GM12878 (cell line): Measurements from ENCODE around the gene NT5C2. TPM values are rescaled to one million over a fixed set of nuclear protein-coding genes. Genes with fewer than 3 reads are reported as not detected.

Experiments
- ATAC-seq: fragments of 200-7000 bp; cut with Tn5 transposase; 3 replicates; pipeline ENCODE4 v1.9.1; 2020; ENCODE audit warnings: mild to moderate bottlenecking, moderate library complexity
- BruUV-seq: library from RNA; stranded (reverse); fragments of 400-500 nt; replicated peaks from 2 replicates; lab custom pipeline; 2021; lab: Mats Ljungman, UMichigan
- CTCF ChIA-PET: fragments of 300-600 bp; sonication (Branson Sonifier 250); formaldehyde crosslinking; extraction: SDS; loops from one replicate; lab custom pipeline; 2021; ENCODE audit warnings: inconsistent platforms; lab: Yijun Ruan, JAX
- POLR2A ChIA-PET: fragments of 350-600 bp; formaldehyde crosslinking; extraction: SDS; loops from one replicate; lab custom pipeline; 2021; ENCODE audit warnings: inconsistent platforms; lab: Charles Lee
- RAD21 ChIA-PET: fragments of 300-600 bp; sonication (Branson Sonifier 250); formaldehyde crosslinking; loops from one replicate; lab custom pipeline; 2023; ENCODE audit warnings: antibody characterized with exemption; ENCODE audit not compliant: unreplicated experiment; lab: Charles Lee
- SMC1A ChIA-PET: fragments of 300-600 bp; sonication (Branson Sonifier 250); formaldehyde crosslinking; loops from one replicate; lab custom pipeline; 2023; ENCODE audit not compliant: unreplicated experiment, uncharacterized antibody; lab: Charles Lee
- DNase-seq: peaks from one replicate; pipeline ENCODE4 v3.0.0-alpha.2; 2011; ENCODE audit warnings: low read depth, low spot score
- FAIRE-seq: peaks from 3 replicates; lab custom pipeline; 2011; peaks lifted over from hg19 to GRCh38; lab: Jason Lieb, UNC
- H2AFZ ChIP-seq: 2 replicates; pipeline ENCODE4 v1.6.0; 2011; ENCODE audit warnings: low read depth, low read length, control low read depth; ENCODE audit not compliant: control insufficient read depth
- H3K27ac ChIP-seq: 2 replicates; pipeline ENCODE4 v1.5.1; 2011; ENCODE audit warnings: control low read depth; ENCODE audit not compliant: control insufficient read depth, insufficient read depth
- H3K27me3 ChIP-seq, 2 experiments: replicated peaks in 1 of 2; 2 replicates each; pipeline versions ENCODE4 v1.6.0 to v1.6.1; 2011; ENCODE audit warnings: low read length in 1 of 2; ENCODE audit not compliant: control insufficient read depth in 2 of 2, insufficient read depth in 2 of 2
- H3K36me3 ChIP-seq, 2 experiments: 2 replicates each; pipeline ENCODE4 v1.5.1; 2011; ENCODE audit warnings: low read length in 1 of 2; ENCODE audit not compliant: control insufficient read depth in 2 of 2, insufficient read depth in 2 of 2
- H3K4me1 ChIP-seq: 2 replicates; pipeline ENCODE4 v1.6.1; 2011; ENCODE audit warnings: mild to moderate bottlenecking, low read length, moderate library complexity, mixed read lengths; ENCODE audit not compliant: control insufficient read depth, insufficient read depth
- H3K4me2 ChIP-seq: 2 replicates; pipeline ENCODE4 v1.6.0; 2011; ENCODE audit warnings: control low read depth; ENCODE audit not compliant: control insufficient read depth, insufficient read depth
- H3K4me3 ChIP-seq: fragments of 200-600 bp; sonication (generic); 2 replicates; pipeline ENCODE4 v1.5.1; 2016
- H3K79me2 ChIP-seq: 2 replicates; pipeline ENCODE4 v1.6.0; 2011; ENCODE audit warnings: low read length; ENCODE audit not compliant: control insufficient read depth, insufficient read depth
- H3K9ac ChIP-seq: 2 replicates; pipeline ENCODE4 v1.8.0; 2011; ENCODE audit warnings: low read length, control low read depth, mixed read lengths; ENCODE audit not compliant: control insufficient read depth, insufficient read depth
- H3K9me3 ChIP-seq: replicated peaks from 3 replicates; pipeline ENCODE4 v1.5.1; 2011; ENCODE audit warnings: mild to moderate bottlenecking, low read length; ENCODE audit not compliant: control insufficient read depth, insufficient read depth
- H4K20me1 ChIP-seq: 2 replicates; pipeline ENCODE4 v1.6.0; 2011; ENCODE audit not compliant: control insufficient read depth, insufficient read depth
- CHD1 ChIP-seq: IDR thresholded peaks from 2 replicates; pipeline ENCODE4 v1.6.1; 2012; ENCODE audit warnings: low read depth, low read length, improper control_type of control experiment
- EED ChIP-seq: sonication (generic); IDR thresholded peaks from 2 replicates; pipeline ENCODE4 v1.6.1; 2016; ENCODE audit warnings: antibody characterized with exemption, low read depth
- HDAC2 ChIP-seq: fragments of 200-600 bp; sonication (generic); IDR thresholded peaks from 2 replicates; pipeline ENCODE4 v1.6.1; 2017
- STAT3 ChIP-seq: IDR thresholded peaks from 2 replicates; pipeline ENCODE4 v1.6.1; 2011; ENCODE audit warnings: low read depth, low read length, improper control_type of control experiment
- SUPT20H ChIP-seq: IDR thresholded peaks from 2 replicates; pipeline ENCODE4 v1.6.1; 2011; ENCODE audit warnings: low read depth, mild to moderate bottlenecking, low read length, moderate library complexity, borderline replicate concordance; ENCODE audit not compliant: control insufficient read depth
- SUZ12 ChIP-seq: fragments of 200-600 bp; sonication (generic); IDR thresholded peaks from one replicate; pipeline ENCODE4 v1.6.1; 2018; ENCODE audit warnings: antibody characterized with exemption, mild to moderate bottlenecking; ENCODE audit not compliant: unreplicated experiment
- TCF12 ChIP-seq: IDR thresholded peaks from 2 replicates; pipeline ENCODE4 v1.6.1; 2011; ENCODE audit warnings: low read depth, mild to moderate bottlenecking, low read length
- WGBS: methylation state at CpG from one replicate; pipeline ENCODE4 v1.1.6; 2016; ENCODE audit warnings: low lambda C conversion rate; ENCODE audit not compliant: insufficient replicate concordance, insufficient coverage; ENCODE audit errors: missing lambda C conversion rate; 5-methylcytosine and 5-hydroxymethylcytosine counted together
- in situ Hi-C: fragments of 300-500 bp; cut with MboI; formaldehyde crosslinking; loops from 9 replicates; pipeline ENCODE4 v1.14.3; 2018; ENCODE audit warnings: mixed read lengths
- intact Hi-C: fragments of 100-400 bp; cut with micrococcal nuclease; formaldehyde crosslinking; loops from one replicate; pipeline ENCODE4 v1.14.2; 2022; ENCODE audit not compliant: unreplicated experiment
- polyA plus RNA-seq, 11 experiments: library from polyadenylated mRNA; depleted of rRNA in 4 of 11; unstranded in 6 of 11; stranded (reverse) in 5 of 11; fragments of >200 nt; fragmentation: Nextera tagmentation in 4 of 11; fragmentation: Illumina TruSeq in 1 of 11; extraction: Ambion mirVana in 4 of 11; extraction: Trizol in 1 of 11; gene quantifications; 1 replicate in 1 of 11; 2 replicates in 10 of 11; pipeline versions ENCODE4 v1.2.1 to v1.2.3, GENCODE V29; 2011 to 2016; ENCODE audit warnings: inconsistent platforms in 2 of 11, missing spikeins in 2 of 11, low read depth in 1 of 11
- total RNA-seq, 4 experiments: library from RNA; depleted of rRNA in 3 of 4; stranded (reverse); fragments of >200 nt in 3 of 4; fragmentation: Illumina TruSeq in 1 of 4; extraction: Trizol in 1 of 4; gene quantifications; 2 replicates each; pipeline versions ENCODE4 v1.2.1 to v1.2.3, GENCODE V29; 2013 to 2021
- TF ChIP-seq, protein P1 (sequence below): fragments of 450-650 bp; formaldehyde crosslinking; IDR thresholded peaks from 2 replicates; pipeline ENCODE4 v1.5.0; 2022; ENCODE audit warnings: mild to moderate bottlenecking, missing genetic modification characterization

The NT5C2 gene
- total and polyA plus RNA-seq, 10 of the 15 experiments (the other 5 are each of a cell fraction or from before 2014, with no cell fraction given) = 15.8 to 70.1 (median 56.0) TPM

DNA sequence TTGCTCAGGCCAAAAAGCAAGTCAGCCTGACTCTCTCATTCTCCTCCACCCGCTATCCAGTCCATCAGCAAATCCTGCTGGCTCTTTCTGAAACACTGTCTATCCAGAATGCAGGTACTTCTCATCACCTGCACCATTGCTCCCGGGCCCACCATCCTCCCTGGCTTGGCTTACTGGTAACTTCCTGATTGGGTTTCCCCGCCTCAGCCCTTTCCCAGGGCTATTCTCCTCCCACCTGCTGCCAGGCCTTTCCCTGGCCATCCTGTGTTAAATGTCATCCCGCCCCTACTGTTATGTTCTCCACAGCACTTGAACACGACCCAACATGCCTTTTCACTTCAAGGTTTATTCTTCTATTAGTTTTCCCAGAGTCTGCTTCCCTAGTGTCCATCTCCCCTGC is 150.9 kb downstream of the NT5C2 start:
- Histone ChIP-seq H2AFZ (no peak overlapping the region), H3K4me2 (no peak overlapping the region), H3K27me3 (no peaks in the 10 kb centered on the region), H3K36me3 (no peaks in the 10 kb centered on the region), H3K4me3 (no peak overlapping the region), H3K9me3 (no peaks in the 10 kb centered on the region), H3K27ac (no peak overlapping the region), H3K4me1 (no peaks in the 10 kb centered on the region)
- no peak for FAIRE-seq
- POLR2A ChIA-PET = no interaction called here
- intact Hi-C loops = no loop called here
- TF ChIP-seq CHD1 (no peak), SUZ12 (no peak), HDAC2 (no peak), SUPT20H (no peak), TCF12 (no peak), STAT3 (no peak), EED (no peak)
- TF ChIP-seq, protein P1, sequence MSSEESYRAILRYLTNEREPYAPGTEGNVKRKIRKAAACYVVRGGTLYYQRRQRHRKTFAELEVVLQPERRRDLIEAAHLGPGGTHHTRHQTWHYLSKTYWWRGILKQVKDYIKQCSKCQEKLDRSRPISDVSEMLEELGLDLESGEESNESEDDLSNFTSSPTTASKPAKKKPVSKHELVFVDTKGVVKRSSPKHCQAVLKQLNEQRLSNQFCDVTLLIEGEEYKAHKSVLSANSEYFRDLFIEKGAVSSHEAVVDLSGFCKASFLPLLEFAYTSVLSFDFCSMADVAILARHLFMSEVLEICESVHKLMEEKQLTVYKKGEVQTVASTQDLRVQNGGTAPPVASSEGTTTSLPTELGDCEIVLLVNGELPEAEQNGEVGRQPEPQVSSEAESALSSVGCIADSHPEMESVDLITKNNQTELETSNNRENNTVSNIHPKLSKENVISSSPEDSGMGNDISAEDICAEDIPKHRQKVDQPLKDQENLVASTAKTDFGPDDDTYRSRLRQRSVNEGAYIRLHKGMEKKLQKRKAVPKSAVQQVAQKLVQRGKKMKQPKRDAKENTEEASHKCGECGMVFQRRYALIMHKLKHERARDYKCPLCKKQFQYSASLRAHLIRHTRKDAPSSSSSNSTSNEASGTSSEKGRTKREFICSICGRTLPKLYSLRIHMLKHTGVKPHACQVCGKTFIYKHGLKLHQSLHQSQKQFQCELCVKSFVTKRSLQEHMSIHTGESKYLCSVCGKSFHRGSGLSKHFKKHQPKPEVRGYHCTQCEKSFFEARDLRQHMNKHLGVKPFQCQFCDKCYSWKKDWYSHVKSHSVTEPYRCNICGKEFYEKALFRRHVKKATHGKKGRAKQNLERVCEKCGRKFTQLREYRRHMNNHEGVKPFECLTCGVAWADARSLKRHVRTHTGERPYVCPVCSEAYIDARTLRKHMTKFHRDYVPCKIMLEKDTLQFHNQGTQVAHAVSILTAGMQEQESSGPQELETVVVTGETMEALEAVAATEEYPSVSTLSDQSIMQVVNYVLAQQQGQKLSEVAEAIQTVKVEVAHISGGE = no peak
- TF ChIP-seq, all 136 proteins: peak for 0
- 90% methylated on average over 5 of the region's 5 CpGs for WGBS
- CTCF ChIA-PET = no interaction called here
- no peak for DNase-seq
- ATAC-seq = no peak
- RAD21 ChIA-PET = no interaction called here
- SMC1A ChIA-PET = no interaction called here
- Histone ChIP-seq H3K79me2 (no peaks in the 10 kb centered on the region), H4K20me1 (no peaks in the 10 kb centered on the region), H3K9ac (no peak overlapping the region)
- no TSS peak for BruUV-seq
- in situ Hi-C loops = no loop called here
